KOPT-K1 (cell line): ENCODE measurements around the gene LCN1.
"Not testable (repeated sequence)": the region's sequence is repeated elsewhere in the genome, so short reads cannot be mapped to it uniquely, and the experiment has no call there.

ENCODE experiments used
- H3K27ac ChIP-seq: fragments of 200-600 bp; sonication (generic); 2 replicates; pipeline ENCODE4 v1.5.1; 2016; ENCODE audit warnings: antibody characterized with exemption, mild to moderate bottlenecking, low read depth, low read length; ENCODE audit not compliant: poor library complexity, severe bottlenecking
- H3K36me3 ChIP-seq: fragments of 200-600 bp; sonication (generic); 2 replicates; pipeline ENCODE4 v1.5.1; 2017; ENCODE audit warnings: antibody characterized with exemption, mild to moderate bottlenecking, low read length, moderate library complexity; ENCODE audit not compliant: insufficient read depth
- H3K9me3 ChIP-seq: fragments of 200-600 bp; sonication (generic); 2 replicates; pipeline ENCODE4 v1.5.1; 2017; ENCODE audit warnings: antibody characterized with exemption, low read length, mild to moderate bottlenecking; ENCODE audit not compliant: insufficient read depth, poor library complexity, severe bottlenecking

LCN1 gene

DNA sequence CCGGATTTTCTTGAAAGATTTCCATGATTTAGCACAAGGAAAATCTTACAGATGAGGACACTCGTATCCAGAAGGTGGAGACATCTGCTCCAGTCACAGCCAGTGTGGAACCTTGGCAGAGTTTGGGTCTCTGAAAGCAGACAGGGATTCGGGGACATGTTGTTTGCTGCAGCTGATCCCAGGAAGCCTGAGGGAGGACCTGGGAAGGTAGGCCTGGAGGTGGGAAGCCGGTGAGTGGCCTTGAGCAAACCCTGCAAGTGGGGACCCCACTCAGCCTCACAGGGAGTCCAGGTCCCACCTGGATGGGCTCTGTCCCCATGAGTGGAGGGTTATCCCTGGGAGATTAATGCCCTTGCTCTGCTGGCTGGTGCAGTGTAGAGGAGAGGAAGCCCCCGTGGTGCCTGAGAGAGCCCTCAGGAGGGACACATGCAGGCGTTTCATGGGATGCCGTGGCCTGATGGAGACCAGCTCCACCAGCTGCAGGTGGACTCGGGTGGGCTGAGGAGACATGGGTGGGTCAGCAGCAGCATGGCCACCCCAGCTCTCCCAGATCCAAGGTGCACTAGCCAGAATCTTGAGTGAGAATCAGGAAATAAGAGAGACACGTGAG, 12.9 kb upstream of the LCN1 start:
- Histone ChIP-seq H3K27ac (no peak overlapping the region), H3K36me3 (peaks cover 21% of the 10 kb centered on the region), H3K9me3 (no peaks in the 10 kb centered on the region)

DNA sequence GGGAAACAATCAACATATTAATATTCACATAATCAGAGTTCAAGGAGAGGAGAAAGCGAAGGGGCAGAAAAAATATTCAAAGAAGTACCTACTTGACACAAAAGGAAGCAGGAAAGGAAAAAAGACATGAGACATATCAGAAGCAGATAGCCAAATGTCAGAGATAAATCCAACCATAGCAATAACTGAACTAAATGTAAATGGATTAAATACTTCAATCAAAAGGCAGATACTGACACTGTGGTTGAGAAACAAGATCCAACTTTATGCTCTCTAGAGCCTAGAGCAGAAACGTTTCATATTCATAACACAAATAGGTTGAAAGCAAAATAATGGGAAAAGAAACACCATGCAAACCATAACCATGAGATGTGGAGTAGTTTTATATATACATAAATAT, 11.8 kb upstream of the LCN1 start:
- Histone ChIP-seq H3K27ac (no peak overlapping the region), H3K36me3 (peaks cover 9% of the 10 kb centered on the region), H3K9me3 (no peaks in the 10 kb centered on the region)

DNA sequence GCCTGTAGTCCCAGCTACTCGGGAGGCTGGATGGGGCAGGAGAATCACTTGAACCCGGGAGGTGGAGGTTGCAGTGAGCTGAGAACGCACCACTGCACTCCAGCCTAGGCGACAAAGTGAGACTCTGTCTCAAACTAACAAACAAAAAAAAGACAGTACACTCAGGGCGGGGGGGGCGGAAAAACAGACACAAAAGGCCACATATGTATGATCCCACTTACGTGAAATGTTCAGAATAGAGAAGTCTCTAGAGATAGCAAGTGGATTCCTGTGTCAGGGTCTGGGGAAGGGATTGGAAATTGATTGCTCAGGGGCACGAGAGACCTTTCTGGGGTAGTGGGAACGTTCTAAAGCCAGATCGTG, 9.0 kb upstream of the LCN1 start:
- Histone ChIP-seq H3K27ac (no peak overlapping the region), H3K9me3 (no peaks in the 10 kb centered on the region), H3K36me3 (no peaks in the 10 kb centered on the region)

DNA sequence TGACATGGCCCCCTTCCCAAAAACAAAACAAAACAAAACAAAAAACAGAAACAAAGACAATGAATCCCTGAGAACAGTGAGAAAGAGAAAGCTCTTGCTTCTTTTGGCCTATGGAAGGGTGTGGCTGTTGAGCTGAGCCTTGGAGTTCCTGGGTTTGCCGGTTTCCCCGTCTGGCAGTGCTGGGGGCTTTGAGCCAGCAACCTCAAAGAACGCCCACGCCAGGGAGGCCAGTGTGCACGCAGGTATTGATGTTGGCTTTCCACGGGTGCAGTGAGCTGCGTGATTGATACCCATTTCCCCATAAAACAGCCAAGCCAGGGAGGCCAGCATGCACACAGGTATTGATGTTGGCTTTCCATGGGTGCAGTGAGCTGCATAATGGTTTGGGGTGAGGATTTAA, 8.3 kb upstream of the LCN1 start:
- Histone ChIP-seq H3K9me3 (no peaks in the 10 kb centered on the region), H3K27ac (no peak overlapping the region), H3K36me3 (no peaks in the 10 kb centered on the region)

GRCh38 chr9:135513351-135513846, 7.8 kb upstream of the LCN1 start:
- Histone ChIP-seq H3K27ac (no peak overlapping the region), H3K36me3 (no peaks in the 10 kb centered on the region), H3K9me3 (no peaks in the 10 kb centered on the region)

GRCh38 chr9:135513906-135514305, 7.3 kb upstream of the LCN1 start:
- H3K27ac ChIP-seq, H3K36me3 ChIP-seq, H3K9me3 ChIP-seq: not testable (repeated sequence)

DNA sequence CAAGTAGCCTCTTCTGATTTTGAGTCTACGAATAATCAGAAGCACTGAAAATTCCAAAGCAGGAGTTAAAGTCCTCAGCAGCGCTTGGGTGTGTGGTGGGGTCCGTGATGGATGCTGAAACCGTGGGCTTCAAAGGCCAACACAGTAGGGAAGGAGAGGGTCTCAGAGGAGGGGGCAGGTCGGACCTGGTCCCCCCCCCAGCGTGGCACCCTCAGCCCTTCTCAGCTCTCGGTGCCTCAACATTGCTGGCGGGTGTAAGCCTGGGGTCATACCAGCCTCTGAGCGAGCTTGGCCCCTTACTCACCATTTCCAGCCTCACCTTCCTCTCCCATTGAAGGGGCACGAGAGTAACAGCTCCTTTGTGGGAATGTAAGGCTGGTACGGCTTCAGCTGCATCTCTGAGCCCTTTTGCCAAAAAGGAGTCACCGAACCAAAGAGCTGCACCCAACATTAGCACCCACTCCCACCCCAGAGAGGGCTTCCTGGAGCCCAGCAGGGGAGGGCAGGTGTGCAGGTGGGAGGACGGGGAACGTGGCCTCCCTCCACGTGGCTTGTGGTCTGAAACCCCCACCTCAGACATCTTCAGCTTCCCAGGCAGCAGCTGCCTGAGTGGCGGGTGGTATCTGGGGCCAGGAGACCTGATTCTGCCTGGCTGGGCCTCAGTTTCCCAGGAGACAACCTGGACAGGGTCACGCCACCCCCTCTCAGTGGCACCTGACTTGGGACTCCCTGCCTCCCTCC, 6.7 kb upstream of the LCN1 start:
- Histone ChIP-seq H3K9me3 (no peaks in the 10 kb centered on the region), H3K36me3 (no peaks in the 10 kb centered on the region), H3K27ac (no peak overlapping the region)

- Histone ChIP-seq H3K27ac (no peak overlapping the region), H3K36me3 (no peaks in the 10 kb centered on the region), H3K9me3 (no peaks in the 10 kb centered on the region)
These were observed 5.9 kb upstream of the LCN1 start for GRCh38 chr9:135515083-135515951.

GRCh38 chr9:135516132-135516860, 4.9 kb upstream of the LCN1 start:
- no peak overlapping the region for H3K27ac ChIP-seq
- H3K9me3 ChIP-seq: no peaks in the 10 kb centered on the region

DNA sequence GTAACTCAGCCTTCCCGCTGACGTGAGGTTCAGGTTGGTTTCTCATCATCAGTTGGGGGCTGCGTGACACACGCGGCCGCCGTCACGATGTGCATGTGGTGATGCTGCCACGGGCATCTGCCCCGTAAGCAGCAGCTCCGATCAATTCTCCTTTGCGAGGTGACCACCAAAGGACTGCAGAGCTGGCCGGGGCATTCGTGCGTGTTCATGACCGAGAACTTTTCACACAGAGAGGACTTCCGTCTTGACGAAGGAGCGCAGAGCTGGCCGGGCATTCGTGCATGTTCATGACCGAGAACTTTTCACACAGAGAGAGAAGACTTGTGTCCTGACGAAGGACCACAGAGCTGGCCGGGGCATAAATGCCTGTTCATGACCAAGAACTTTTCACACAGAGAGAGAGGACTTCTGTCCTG, 3.8 kb upstream of the LCN1 start:
- Histone ChIP-seq H3K9me3 (no peaks in the 10 kb centered on the region), H3K36me3 (no peaks in the 10 kb centered on the region), H3K27ac (no peak overlapping the region)

More at GRCh38 chr9:135516132-135516860, 4.9 kb upstream of the LCN1 start:
- H3K36me3 ChIP-seq: no peaks in the 10 kb centered on the region

GRCh38 chr9:135519179-135519971, 1.9 kb upstream of the LCN1 start:
- Histone ChIP-seq H3K36me3 (no peaks in the 10 kb centered on the region), H3K27ac (no peak overlapping the region)

DNA sequence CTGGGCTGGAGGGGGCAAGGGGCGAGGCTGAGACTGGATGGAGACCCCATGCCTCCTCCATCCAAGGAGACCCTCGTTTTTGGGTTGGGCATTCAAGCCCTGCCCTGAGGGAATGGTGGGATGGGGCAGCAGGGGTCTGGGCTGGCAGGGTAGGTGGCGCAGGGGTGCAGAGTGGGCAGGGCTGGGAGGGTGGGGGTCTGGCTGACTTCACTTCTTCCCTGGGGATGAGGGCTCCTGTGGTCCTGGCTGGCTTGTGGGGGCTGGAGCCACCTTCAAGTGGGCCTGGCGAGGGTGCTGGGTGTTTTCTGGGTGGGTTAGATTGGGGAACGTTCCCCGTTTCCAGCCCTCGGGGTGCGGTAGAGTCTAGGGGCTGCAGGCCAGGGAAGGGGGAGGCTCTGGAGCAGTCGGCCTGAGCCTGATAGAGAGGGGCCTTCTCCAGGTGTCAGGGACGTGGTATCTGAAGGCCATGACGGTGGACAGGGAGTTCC, 412 bp downstream of the LCN1 start:
- H3K9me3 ChIP-seq: no peaks in the 10 kb centered on the region
- no peaks in the 10 kb centered on the region for H3K36me3 ChIP-seq
- no peak overlapping the region for H3K27ac ChIP-seq

More at GRCh38 chr9:135519179-135519971, 1.9 kb upstream of the LCN1 start:
- H3K9me3 ChIP-seq: no peaks in the 10 kb centered on the region

DNA sequence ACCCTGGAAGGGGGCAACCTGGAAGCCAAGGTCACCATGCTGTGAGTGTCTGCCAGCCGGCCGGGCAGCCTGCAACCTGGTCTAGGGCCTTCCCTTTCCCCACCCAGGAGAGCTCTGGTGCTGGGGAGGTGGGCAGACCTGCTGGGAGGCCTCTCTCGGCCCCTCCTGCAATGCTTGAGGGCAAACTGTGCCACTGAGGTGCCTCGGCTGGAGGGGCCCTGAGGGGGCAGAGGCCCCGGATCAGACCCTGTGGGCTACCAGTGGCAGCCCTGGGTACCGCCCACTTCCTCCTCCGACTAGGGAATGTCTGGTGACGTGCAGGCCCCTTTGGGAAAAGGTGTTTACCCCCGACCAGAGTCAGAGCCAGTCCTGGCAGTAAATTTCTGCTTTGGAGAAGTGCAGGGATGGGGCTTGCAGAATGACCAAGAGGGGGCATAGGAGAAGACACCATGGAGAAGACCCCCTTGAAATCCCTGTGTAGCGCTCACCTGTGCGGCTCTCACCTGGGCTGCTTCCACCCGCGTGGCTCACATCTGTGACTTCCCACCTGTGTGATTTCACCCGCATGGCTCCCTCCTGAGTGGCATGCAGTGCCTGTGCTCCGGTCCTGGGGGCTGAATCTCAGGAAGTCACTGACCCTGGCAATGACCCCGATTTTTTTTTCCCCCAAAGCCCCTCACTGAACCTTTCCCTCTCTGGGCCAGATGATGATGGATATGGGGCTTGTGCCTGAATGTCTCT, 1.1 kb downstream of the LCN1 start:
- Histone ChIP-seq H3K9me3 (no peaks in the 10 kb centered on the region), H3K27ac (no peak overlapping the region), H3K36me3 (no peaks in the 10 kb centered on the region)
